Duodenal mucosa (tissue), 2 donors: ENCODE results near the gene GOLM1.

ENCODE experiments used
- H3K27ac ChIP-seq: one replicate; pipeline ENCODE4 v1.7.0; 2013; ENCODE audit warnings: low read depth, low read length
- H3K27me3 ChIP-seq, 2 donors: one replicate each; pipeline ENCODE4 v1.7.0; 2013; ENCODE audit warnings: low read length in 2 of 2, control low read depth in 1 of 2; ENCODE audit not compliant: insufficient read depth in 2 of 2, control insufficient read depth in 1 of 2
- H3K36me3 ChIP-seq, 2 donors: one replicate each; pipeline ENCODE4 v1.7.0; 2013; ENCODE audit warnings: low read length in 2 of 2, control low read depth in 1 of 2; ENCODE audit not compliant: insufficient read depth in 2 of 2, control insufficient read depth in 1 of 2
- H3K4me1 ChIP-seq, 2 donors: one replicate each; pipeline ENCODE4 v1.7.0; 2013; ENCODE audit warnings: low read length in 2 of 2, control low read depth in 1 of 2; ENCODE audit not compliant: insufficient read depth in 2 of 2, control insufficient read depth in 1 of 2
- H3K4me3 ChIP-seq, 2 donors: one replicate each; pipeline ENCODE4 v1.7.0; 2013; ENCODE audit warnings: low read length in 2 of 2, low read depth in 1 of 2
- H3K9ac ChIP-seq, 2 donors: one replicate each; pipeline ENCODE4 v1.7.0; 2013; ENCODE audit warnings: low read length in 2 of 2, low read depth in 1 of 2
- H3K9me3 ChIP-seq, 2 donors: one replicate each; pipeline ENCODE4 v1.7.0; 2013; ENCODE audit warnings: low read length in 2 of 2, control low read depth in 1 of 2; ENCODE audit not compliant: control insufficient read depth in 1 of 2

GOLM1 gene

DNA sequence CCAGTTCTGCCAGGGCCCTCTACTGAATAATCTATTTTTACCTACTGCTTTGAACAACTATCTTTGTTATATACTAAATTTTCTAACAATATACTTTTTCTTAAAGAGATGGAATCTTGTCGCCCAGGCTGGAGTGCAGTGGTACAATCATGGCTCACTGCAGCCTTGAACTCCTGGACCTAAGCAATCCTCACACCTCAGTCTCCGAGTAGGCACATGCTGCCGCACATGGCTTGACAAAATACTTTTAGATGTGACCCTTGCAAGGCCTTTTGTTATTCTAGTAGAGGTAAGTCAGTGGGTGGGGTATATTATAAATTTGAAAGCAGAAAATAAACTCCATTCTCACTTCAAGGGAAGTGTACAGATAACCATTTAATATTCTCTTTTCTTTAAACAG, 7.9 kb downstream of the GOLM1 start:
- no peak overlapping the region for H3K4me3 ChIP-seq
- H3K4me1 ChIP-seq: peaks cover 10 to 23% of the 10 kb centered on the region in 2 donors
- no peaks in the 10 kb centered on the region for H3K9me3 ChIP-seq
- no peak overlapping the region for H3K9ac ChIP-seq
- no peaks in the 10 kb centered on the region for H3K27me3 ChIP-seq
- no peak overlapping the region for H3K27ac ChIP-seq
- peaks cover 0 to 3% of the 10 kb centered on the region in 2 donors for H3K36me3 ChIP-seq

DNA sequence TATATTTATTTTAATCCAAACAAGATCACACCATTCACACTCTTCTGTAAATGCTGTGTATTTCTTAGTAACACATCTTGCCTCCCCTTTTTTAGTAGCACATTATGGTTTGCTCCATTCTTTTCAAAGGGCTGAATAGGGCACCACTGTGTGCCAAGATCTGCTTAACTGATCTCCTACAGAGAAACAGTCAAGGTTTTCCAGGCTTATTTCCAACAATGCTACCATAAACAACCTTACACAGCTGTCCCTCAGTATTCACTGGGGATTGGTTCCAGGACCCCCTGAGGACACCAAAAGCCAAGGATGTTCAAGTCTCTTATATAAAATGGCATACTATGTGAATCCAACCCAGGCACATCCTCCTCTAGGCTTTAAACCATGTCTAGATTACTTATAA, 16.5 kb downstream of the GOLM1 start:
- peaks cover 4 to 10% of the 10 kb centered on the region in 2 donors for H3K36me3 ChIP-seq
- H3K9ac ChIP-seq: no peak overlapping the region
- H3K27ac ChIP-seq: no peak overlapping the region
- H3K27me3 ChIP-seq: no peaks in the 10 kb centered on the region
- no peak overlapping the region for H3K4me3 ChIP-seq
- no peaks in the 10 kb centered on the region for H3K9me3 ChIP-seq
- peaks cover 0 to 20% of the 10 kb centered on the region in 2 donors for H3K4me1 ChIP-seq

DNA sequence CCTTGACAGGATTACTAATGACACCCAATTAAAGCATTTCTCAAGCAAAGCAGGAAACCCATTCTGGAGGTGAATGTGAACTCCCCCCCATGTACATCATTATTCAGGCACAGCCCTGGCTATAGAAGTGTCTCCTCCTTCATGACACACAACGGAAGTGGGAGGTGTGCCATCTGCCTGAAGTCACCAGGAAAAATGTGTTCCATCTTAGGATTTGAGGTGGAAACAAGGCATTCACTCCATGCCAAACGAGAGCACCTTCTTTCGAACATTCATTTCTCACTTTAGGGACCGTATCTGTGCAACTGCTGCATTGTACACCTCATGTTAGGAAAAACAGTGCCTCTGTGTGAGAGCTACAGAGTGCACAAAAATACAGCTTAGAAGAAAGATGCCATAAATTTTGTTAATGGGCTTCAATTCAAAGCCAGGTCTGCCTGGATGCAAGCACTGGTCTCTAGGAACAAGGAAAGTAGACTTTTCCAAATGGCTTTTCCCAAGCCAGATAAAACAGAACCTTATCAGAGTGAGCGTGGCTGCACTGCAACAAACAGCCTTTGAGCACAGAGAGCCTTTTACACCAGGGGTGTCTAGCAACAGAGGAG, 19.4 kb downstream of the GOLM1 start:
- H3K4me1 ChIP-seq: peaks cover 0 to 18% of the 10 kb centered on the region in 2 donors
- H3K27ac ChIP-seq: no peak overlapping the region
- no peak overlapping the region for H3K4me3 ChIP-seq
- H3K9ac ChIP-seq: no peak overlapping the region
- no peaks in the 10 kb centered on the region for H3K27me3 ChIP-seq
- no peaks in the 10 kb centered on the region for H3K9me3 ChIP-seq
- H3K36me3 ChIP-seq: peaks cover 6 to 20% of the 10 kb centered on the region in 2 donors

- Histone ChIP-seq H3K36me3 (peaks cover 6 to 23% of the 10 kb centered on the region in 2 donors), H3K4me1 (peaks cover 0 to 16% of the 10 kb centered on the region in 2 donors), H3K27ac (no peak overlapping the region), H3K9me3 (no peaks in the 10 kb centered on the region), H3K27me3 (no peaks in the 10 kb centered on the region), H3K4me3 (no peak overlapping the region), H3K9ac (no peak overlapping the region)
Measured at GRCh38 chr9:86079421-86079831, 19.9 kb downstream of the GOLM1 start.

- no peak overlapping the region for H3K27ac ChIP-seq
- no peak overlapping the region for H3K9ac ChIP-seq
- no peaks in the 10 kb centered on the region for H3K27me3 ChIP-seq
- H3K36me3 ChIP-seq: peaks cover 6 to 24% of the 10 kb centered on the region in 2 donors
- H3K4me1 ChIP-seq: peaks cover 0 to 9% of the 10 kb centered on the region in 2 donors
- H3K9me3 ChIP-seq: no peaks in the 10 kb centered on the region
- H3K4me3 ChIP-seq: no peak overlapping the region
Measured at GRCh38 chr9:86078731-86079130, 20.6 kb downstream of the GOLM1 start.

GRCh38 chr9:86077276-86077675, 22.1 kb downstream of the GOLM1 start:
- Histone ChIP-seq H3K27ac (no peak overlapping the region), H3K4me3 (no peak overlapping the region), H3K4me1 (peaks cover 0 to 9% of the 10 kb centered on the region in 2 donors), H3K27me3 (no peaks in the 10 kb centered on the region), H3K9me3 (no peaks in the 10 kb centered on the region), H3K36me3 (peaks cover 10 to 34% of the 10 kb centered on the region in 2 donors), H3K9ac (no peak overlapping the region)

- H3K9ac ChIP-seq: no peak overlapping the region
- H3K9me3 ChIP-seq: no peaks in the 10 kb centered on the region
- H3K4me3 ChIP-seq: no peak overlapping the region
- peaks cover 12 to 35% of the 10 kb centered on the region in 2 donors for H3K36me3 ChIP-seq
- H3K27me3 ChIP-seq: no peaks in the 10 kb centered on the region
- peaks cover 0 to 7% of the 10 kb centered on the region in 2 donors for H3K4me1 ChIP-seq
- H3K27ac ChIP-seq: no peak overlapping the region
Measured at GRCh38 chr9:86075132-86076109, 23.9 kb downstream of the GOLM1 start.

DNA sequence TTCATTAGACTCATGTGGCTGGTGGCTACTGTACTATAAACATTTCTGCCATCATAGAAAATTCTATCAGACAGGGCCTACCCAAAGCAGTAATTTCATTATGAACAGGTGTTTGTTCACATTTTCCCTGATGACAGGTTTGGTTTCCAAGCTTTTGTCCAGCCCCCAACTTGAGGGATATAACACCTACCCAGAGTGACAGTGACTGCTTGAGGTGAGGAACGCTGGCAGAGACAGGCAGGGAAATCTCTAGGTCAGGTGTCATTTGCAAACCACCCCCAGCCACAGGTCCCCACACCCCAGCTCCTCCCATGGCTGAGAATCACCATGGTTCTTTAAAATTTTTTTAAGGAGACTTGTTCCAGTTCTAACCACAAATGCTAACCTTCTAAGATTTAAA, 25.5 kb downstream of the GOLM1 start:
- Histone ChIP-seq H3K9me3 (no peaks in the 10 kb centered on the region), H3K27ac (no peak overlapping the region), H3K4me1 (no peaks in the 10 kb centered on the region), H3K4me3 (no peak overlapping the region), H3K27me3 (no peaks in the 10 kb centered on the region), H3K9ac (no peak overlapping the region), H3K36me3 (peaks cover 12 to 35% of the 10 kb centered on the region in 2 donors)

DNA sequence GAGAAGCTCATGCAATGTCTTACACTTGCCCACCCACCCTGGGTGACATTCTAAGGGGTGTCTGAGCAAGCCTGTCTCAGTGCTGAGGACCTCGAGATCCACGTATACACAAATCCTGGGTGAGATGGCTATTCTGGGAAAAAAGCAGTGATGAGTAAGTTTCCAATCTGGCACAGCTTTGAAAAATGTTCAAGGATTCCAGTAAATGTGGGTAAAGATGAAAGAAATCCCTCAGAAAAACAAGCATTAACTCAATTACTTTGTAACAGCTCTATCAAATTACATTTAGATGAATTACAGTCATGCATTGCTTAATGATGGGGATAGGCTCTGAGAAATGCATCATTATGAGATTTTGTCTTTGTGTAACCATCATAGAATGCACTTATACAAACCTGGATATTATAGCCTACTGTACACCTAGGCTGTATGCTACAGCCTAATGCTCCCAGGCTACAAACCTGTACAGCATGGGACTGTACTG, 26.9 kb downstream of the GOLM1 start:
- no peaks in the 10 kb centered on the region for H3K9me3 ChIP-seq
- no peak overlapping the region for H3K4me3 ChIP-seq
- H3K9ac ChIP-seq: no peak overlapping the region
- H3K27me3 ChIP-seq: no peaks in the 10 kb centered on the region
- H3K4me1 ChIP-seq: no peaks in the 10 kb centered on the region
- H3K36me3 ChIP-seq: peaks cover 6 to 24% of the 10 kb centered on the region in 2 donors
- H3K27ac ChIP-seq: no peak overlapping the region

DNA sequence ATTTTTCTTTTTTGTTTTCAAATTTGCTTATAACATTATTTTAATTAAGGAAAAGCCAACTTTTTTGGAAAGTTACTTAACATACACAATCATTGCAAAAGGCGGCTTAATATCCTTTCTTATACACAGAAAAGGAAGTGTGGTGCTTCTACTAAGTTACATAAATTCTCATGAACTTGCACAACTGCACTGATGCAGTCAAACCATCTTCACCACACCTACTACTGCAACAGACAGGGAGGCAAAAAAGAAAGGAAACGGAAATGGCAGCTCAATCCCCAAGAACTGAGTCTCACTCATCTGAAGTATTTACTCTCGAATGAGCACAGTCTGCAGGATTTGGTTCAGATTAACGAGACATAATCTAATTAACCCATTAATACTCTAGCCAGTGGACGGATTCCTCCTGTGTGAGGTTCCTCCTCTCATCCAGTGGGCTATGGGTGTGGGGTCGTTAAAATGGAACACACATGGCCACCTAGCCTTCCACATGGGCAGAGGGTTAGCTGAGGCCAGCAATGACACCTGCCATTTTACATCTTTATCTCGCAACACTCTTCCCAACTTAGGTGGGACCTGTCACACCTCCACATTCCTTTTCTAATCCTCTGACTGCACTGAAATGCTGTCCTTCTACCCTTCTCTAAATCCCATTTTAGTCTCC, 30.0 kb downstream of the GOLM1 start:
- H3K36me3 ChIP-seq: peaks cover 10 to 15% of the 10 kb centered on the region in 2 donors

More for the DNA sequence above, 30.0 kb downstream of the GOLM1 start:
- Histone ChIP-seq H3K9ac (no peak overlapping the region), H3K4me3 (no peak overlapping the region), H3K27ac (no peak overlapping the region), H3K9me3 (no peaks in the 10 kb centered on the region), H3K27me3 (no peaks in the 10 kb centered on the region), H3K4me1 (no peaks in the 10 kb centered on the region)
